Measurements from ENCODE around the gene WDR72.

The WDR72 gene

DNA sequence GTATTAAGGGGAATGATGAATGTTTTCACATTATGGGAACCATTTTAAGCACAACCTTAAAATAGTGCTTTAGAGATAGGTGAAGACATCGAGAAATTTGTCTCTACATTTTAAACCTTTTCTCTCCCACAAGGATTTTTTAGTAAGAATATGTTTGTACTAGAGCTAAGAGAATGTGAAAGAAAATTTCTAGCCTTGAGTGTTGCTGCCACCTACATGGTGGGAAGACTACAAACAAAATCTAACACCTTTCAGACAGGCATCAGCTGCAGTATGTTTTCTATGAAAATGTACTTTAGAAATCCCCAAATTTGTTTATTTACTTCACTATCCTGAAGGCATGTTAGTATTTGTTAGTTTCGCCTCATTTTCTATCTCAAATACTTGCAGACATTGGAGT lies 247.4 kb downstream of the WDR72 start:
- Histone ChIP-seq H3K9me2 (replicated peaks; ENCODE audit: control insufficient read depth, low read length) (no peaks in the 10 kb centered on the region), H3K27ac (ENCODE audit: low read depth, low read length) (no peak overlapping the region), H3K27me3 (ENCODE audit: control insufficient read depth, low read length) (no peaks in the 10 kb centered on the region), H3K4me1 (ENCODE audit: control insufficient read depth, low read length) (no peaks in the 10 kb centered on the region), H3F3A (ENCODE audit: control insufficient read depth, insufficient read depth) (no peaks in the 10 kb centered on the region), H4K20me1 (ENCODE audit: control insufficient read depth, insufficient read depth, low read depth, low read length) (no peaks in the 10 kb centered on the region), H3K4me3 (ENCODE audit: low read length) (no peak overlapping the region), H3K36me3 (ENCODE audit: control insufficient read depth, low read length) (no peaks in the 10 kb centered on the region), H3K9me3 (ENCODE audit: control insufficient read depth, insufficient read depth, low read length) (no peaks in the 10 kb centered on the region), H3K79me2 (ENCODE audit: control insufficient read depth, low read length) (no peaks in the 10 kb centered on the region), H3K4me2 (ENCODE audit: low read length) (no peak overlapping the region)
- TF ChIP-seq, protein P1, sequence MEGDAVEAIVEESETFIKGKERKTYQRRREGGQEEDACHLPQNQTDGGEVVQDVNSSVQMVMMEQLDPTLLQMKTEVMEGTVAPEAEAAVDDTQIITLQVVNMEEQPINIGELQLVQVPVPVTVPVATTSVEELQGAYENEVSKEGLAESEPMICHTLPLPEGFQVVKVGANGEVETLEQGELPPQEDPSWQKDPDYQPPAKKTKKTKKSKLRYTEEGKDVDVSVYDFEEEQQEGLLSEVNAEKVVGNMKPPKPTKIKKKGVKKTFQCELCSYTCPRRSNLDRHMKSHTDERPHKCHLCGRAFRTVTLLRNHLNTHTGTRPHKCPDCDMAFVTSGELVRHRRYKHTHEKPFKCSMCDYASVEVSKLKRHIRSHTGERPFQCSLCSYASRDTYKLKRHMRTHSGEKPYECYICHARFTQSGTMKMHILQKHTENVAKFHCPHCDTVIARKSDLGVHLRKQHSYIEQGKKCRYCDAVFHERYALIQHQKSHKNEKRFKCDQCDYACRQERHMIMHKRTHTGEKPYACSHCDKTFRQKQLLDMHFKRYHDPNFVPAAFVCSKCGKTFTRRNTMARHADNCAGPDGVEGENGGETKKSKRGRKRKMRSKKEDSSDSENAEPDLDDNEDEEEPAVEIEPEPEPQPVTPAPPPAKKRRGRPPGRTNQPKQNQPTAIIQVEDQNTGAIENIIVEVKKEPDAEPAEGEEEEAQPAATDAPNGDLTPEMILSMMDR (IDR thresholded peaks at IDR 0.05; ENCODE audit: low read depth, low read length, poor library complexity, severe bottlenecking), result no peak
- no peak for TF ChIP-seq EZH2phosphoT487 (IDR thresholded peaks at IDR 0.05; ENCODE audit: borderline replicate concordance, low read length)

DNA sequence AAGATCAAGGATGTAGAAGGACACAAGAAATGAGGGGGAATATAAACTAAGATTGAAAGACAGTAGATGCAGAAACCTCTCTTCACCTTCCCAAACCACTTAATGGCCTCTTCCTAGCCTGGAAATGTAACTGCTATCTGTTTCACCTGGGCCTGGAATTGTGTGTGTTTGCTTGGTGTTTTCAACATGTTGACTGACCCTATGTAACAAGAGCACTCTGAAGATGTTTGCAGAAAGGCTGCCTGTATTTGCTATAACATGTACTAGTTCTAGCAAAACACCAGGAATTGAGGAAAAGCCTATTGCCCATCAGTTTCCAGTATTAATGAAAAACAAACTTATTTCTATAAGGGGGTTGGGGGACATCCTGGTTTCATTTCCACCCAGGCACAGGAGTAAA lies 248.3 kb downstream of the WDR72 start:
- Histone ChIP-seq H4K20me1 (ENCODE audit: control insufficient read depth, insufficient read depth, low read depth, low read length) (no peaks in the 10 kb centered on the region), H3K4me1 (ENCODE audit: control insufficient read depth, low read length) (no peaks in the 10 kb centered on the region), H3K27me3 (ENCODE audit: control insufficient read depth, low read length) (no peaks in the 10 kb centered on the region), H3K9me3 (ENCODE audit: control insufficient read depth, insufficient read depth, low read length) (no peaks in the 10 kb centered on the region), H3F3A (ENCODE audit: control insufficient read depth, insufficient read depth) (no peaks in the 10 kb centered on the region), H3K36me3 (ENCODE audit: control insufficient read depth, low read length) (no peaks in the 10 kb centered on the region), H3K9me2 (replicated peaks; ENCODE audit: control insufficient read depth, low read length) (no peaks in the 10 kb centered on the region), H3K4me3 (ENCODE audit: low read length) (no peak overlapping the region), H3K4me2 (ENCODE audit: low read length) (no peak overlapping the region), H3K27ac (ENCODE audit: low read depth, low read length) (no peak overlapping the region), H3K79me2 (ENCODE audit: control insufficient read depth, low read length) (no peaks in the 10 kb centered on the region)
- TF ChIP-seq, protein P1 (IDR thresholded peaks at IDR 0.05; ENCODE audit: low read depth, low read length, poor library complexity, severe bottlenecking), result no peak
- TF ChIP-seq EZH2phosphoT487 (IDR thresholded peaks at IDR 0.05; ENCODE audit: borderline replicate concordance, low read length), result no peak

DNA sequence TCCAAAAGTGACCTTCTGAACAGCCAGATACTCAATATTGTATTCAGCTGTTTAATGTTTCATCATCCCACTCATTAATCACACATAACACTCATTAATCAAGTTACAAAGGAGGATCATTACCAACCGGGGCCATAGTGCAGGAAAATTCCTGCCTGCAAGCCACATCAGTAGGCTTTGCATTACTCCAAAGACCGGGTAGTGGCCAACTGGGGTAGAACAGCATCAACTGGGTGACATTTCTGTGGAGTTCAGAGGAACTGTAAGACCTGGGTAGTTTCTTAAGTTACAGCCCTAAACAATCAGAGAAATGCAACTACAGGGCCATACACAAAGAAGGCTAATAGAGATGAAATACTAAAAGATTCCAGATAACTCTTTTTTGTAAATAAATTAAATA lies 253.1 kb downstream of the WDR72 start:
- Histone ChIP-seq H4K20me1 (ENCODE audit: control insufficient read depth, insufficient read depth, low read depth, low read length) (no peaks in the 10 kb centered on the region), H3K27me3 (ENCODE audit: control insufficient read depth, low read length) (no peaks in the 10 kb centered on the region), H3K4me1 (ENCODE audit: control insufficient read depth, low read length) (no peaks in the 10 kb centered on the region), H3K27ac (ENCODE audit: low read depth, low read length) (no peak overlapping the region), H3K9me2 (replicated peaks; ENCODE audit: control insufficient read depth, low read length) (no peaks in the 10 kb centered on the region), H3K79me2 (ENCODE audit: control insufficient read depth, low read length) (no peaks in the 10 kb centered on the region), H3K9me3 (ENCODE audit: control insufficient read depth, insufficient read depth, low read length) (no peaks in the 10 kb centered on the region), H3K36me3 (ENCODE audit: control insufficient read depth, low read length) (no peaks in the 10 kb centered on the region), H3F3A (ENCODE audit: control insufficient read depth, insufficient read depth) (no peaks in the 10 kb centered on the region), H3K4me3 (ENCODE audit: low read length) (no peak overlapping the region), H3K4me2 (ENCODE audit: low read length) (no peak overlapping the region)
- TF ChIP-seq EZH2phosphoT487 (IDR thresholded peaks at IDR 0.05; ENCODE audit: borderline replicate concordance, low read length), result no peak
- TF ChIP-seq, protein P1 (IDR thresholded peaks at IDR 0.05; ENCODE audit: low read depth, low read length, poor library complexity, severe bottlenecking), result no peak

DNA sequence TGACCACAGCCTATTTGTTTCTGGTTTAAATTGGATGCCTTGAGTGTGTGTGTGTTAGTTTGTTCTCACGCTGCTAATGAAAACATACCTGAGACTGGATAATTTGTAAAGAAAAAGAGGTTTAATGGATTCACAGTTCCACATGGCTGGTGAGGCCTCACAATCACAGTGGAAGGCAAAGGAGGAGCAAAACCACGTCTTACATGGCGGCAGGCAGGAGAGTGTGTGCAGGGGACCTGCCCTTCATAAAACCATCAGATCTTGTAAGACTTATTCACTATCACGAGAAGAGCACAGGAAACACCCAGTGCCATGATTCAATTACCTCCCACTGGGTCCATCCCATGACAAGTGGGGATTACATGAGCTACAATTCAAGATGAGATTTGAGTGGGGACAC lies 260.5 kb downstream of the WDR72 start:
- no peaks in the 10 kb centered on the region for H3K9me3 ChIP-seq (ENCODE audit: control insufficient read depth, insufficient read depth, low read length)
- H3K9me2 ChIP-seq (replicated peaks; ENCODE audit: control insufficient read depth, low read length), result no peaks in the 10 kb centered on the region
- no peak overlapping the region for H3K4me2 ChIP-seq (ENCODE audit: low read length)
- H3F3A ChIP-seq (ENCODE audit: control insufficient read depth, insufficient read depth), result no peaks in the 10 kb centered on the region
- no peaks in the 10 kb centered on the region for H4K20me1 ChIP-seq (ENCODE audit: control insufficient read depth, insufficient read depth, low read depth, low read length)
- TF ChIP-seq EZH2phosphoT487 (IDR thresholded peaks at IDR 0.05; ENCODE audit: borderline replicate concordance, low read length), result no peak
- TF ChIP-seq, protein P1 (IDR thresholded peaks at IDR 0.05; ENCODE audit: low read depth, low read length, poor library complexity, severe bottlenecking), result no peak
- H3K4me1 ChIP-seq (ENCODE audit: control insufficient read depth, low read length), result no peaks in the 10 kb centered on the region
- H3K27ac ChIP-seq (ENCODE audit: low read depth, low read length), result no peak overlapping the region
- H3K4me3 ChIP-seq (ENCODE audit: low read length), result no peak overlapping the region
- no peaks in the 10 kb centered on the region for H3K36me3 ChIP-seq (ENCODE audit: control insufficient read depth, low read length)
- no peaks in the 10 kb centered on the region for H3K79me2 ChIP-seq (ENCODE audit: control insufficient read depth, low read length)
- no peaks in the 10 kb centered on the region for H3K27me3 ChIP-seq (ENCODE audit: control insufficient read depth, low read length)
